Thyroid gland (tissue), 4 donors: ENCODE data around the gene QRFPR.

ENCODE experiments used
- CTCF ChIP-seq, 6 experiments: fragments of 200-600 bp in 3 of 6; fragments of 450-650 bp in 3 of 6; sonication (generic) in 3 of 6; IDR thresholded peaks; one replicate each; pipeline ENCODE4 v1.5.1; 2016 to 2019; ENCODE audit warnings: antibody characterized with exemption in 6 of 6, mild to moderate bottlenecking in 2 of 6, inconsistent platforms in 1 of 6, moderate library complexity in 1 of 6
- POLR2A ChIP-seq, 2 donors: fragments of 450-650 bp; IDR thresholded peaks; one replicate each; pipeline ENCODE4 v1.6.1; 2017; ENCODE audit warnings: antibody characterized with exemption in 2 of 2, mild to moderate bottlenecking in 2 of 2, moderate library complexity in 1 of 2

GRCh38 chr4:121376097-121376496 is 4.7 kb downstream of the QRFPR start:
- TF ChIP-seq CTCF (IDR thresholded peaks at IDR 0.05) = no peak
- TF ChIP-seq POLR2A (IDR thresholded peaks at IDR 0.05) = no peak
